SH-SY5Y (cell line): ENCODE results near the gene RPS6KL1.

Source experiments
- GATA2 ChIP-seq: IDR thresholded peaks from 2 replicates; pipeline ENCODE4 v1.6.1; 2011; ENCODE audit warnings: mild to moderate bottlenecking, low read depth, low read length
- GATA3 ChIP-seq: IDR thresholded peaks from 2 replicates; pipeline ENCODE4 v1.6.1; 2011; ENCODE audit warnings: low read depth, mild to moderate bottlenecking, low read length, moderate library complexity

DNA sequence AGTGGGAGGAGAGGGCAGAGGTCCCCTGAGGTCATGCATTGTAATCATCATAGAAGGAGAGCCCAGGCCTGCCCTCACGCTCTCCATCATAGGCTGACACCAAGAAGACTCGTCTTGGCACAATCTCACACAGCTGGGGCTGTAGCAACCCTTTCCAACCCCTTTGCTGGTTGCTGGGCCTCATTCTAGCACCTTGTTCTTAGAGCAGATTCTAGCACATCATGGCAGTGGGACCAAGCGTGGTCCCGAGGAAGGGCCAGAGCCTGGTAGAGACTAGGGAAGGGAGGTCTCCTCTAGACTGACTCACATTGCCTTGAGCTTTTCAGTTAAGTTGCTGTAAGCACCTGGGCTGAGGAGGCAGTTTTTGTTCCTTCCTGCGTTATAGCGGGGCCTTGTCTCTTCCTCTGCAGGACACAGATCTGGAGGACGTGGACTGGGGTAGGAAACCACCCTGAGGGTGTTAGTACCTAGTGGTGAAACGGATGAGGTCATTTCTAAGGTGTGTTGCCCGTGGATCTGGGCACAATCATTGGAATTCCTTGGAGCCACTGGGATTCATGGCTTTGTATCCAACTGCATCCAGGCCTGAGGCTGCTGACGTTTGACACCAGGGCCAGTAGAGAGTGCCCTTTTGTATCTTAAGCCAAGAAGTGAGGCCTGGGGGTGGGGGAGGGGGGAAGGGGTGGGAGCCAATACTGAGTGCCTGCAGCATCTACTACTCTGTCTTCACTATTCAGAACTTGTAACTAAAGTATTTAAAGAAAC is 19.9 kb downstream of the RPS6KL1 start:
- TF ChIP-seq GATA3 (no peak), GATA2 (no peak)
